Osteoblast (primary cell): ENCODE measurements around the gene RFC3. TPM values are rescaled to one million over a fixed set of nuclear protein-coding genes. Genes with fewer than 3 reads are reported as not detected.

Source experiments
- DNase-seq: peaks from one replicate; pipeline ENCODE4 v3.0.0; 2011; ENCODE audit warnings: low spot score, mixed read lengths; ENCODE audit not compliant: insufficient read length; ENCODE audit errors: missing footprints
- H2AFZ ChIP-seq: 2 replicates; pipeline ENCODE4 v1.6.0; 2011; ENCODE audit warnings: mild to moderate bottlenecking, low read length
- H3K27ac ChIP-seq: 2 replicates; pipeline ENCODE4 v1.5.1; 2011; ENCODE audit warnings: mild to moderate bottlenecking, low read depth, low read length, moderate library complexity
- H3K27me3 ChIP-seq: 2 replicates; pipeline ENCODE4 v1.6.0; 2012; ENCODE audit warnings: mild to moderate bottlenecking, control low read depth, inconsistent platforms, low read length, moderate library complexity; ENCODE audit not compliant: insufficient read depth
- H3K36me3 ChIP-seq: 2 replicates; pipeline ENCODE4 v1.5.1; 2011; ENCODE audit warnings: mild to moderate bottlenecking, low read length, control low read depth, moderate library complexity; ENCODE audit not compliant: insufficient read depth
- H3K4me1 ChIP-seq: 2 replicates; pipeline ENCODE4 v1.5.1; 2011; ENCODE audit warnings: mild to moderate bottlenecking, low read length, control low read depth, moderate library complexity; ENCODE audit not compliant: insufficient read depth
- H3K4me2 ChIP-seq: 2 replicates; pipeline ENCODE4 v1.6.0; 2011; ENCODE audit warnings: mild to moderate bottlenecking, low read length; ENCODE audit not compliant: insufficient read depth
- H3K4me3 ChIP-seq: fragments of 200-600 bp; sonication (generic); 3 replicates; pipeline ENCODE4 v1.5.1; 2012; ENCODE audit warnings: mild to moderate bottlenecking, low read length, inconsistent platforms; ENCODE audit not compliant: insufficient read depth
- H3K79me2 ChIP-seq: 2 replicates; pipeline ENCODE4 v1.6.0; 2012; ENCODE audit warnings: mild to moderate bottlenecking, low read length, control low read depth, inconsistent platforms; ENCODE audit not compliant: insufficient read depth
- H3K9me3 ChIP-seq: 2 replicates; pipeline ENCODE4 v1.5.1; 2011; ENCODE audit warnings: low read depth, low read length, control low read depth
- H4K20me1 ChIP-seq: 2 replicates; pipeline ENCODE4 v1.6.0; 2012; ENCODE audit warnings: mild to moderate bottlenecking, low read length, control low read depth; ENCODE audit not compliant: insufficient read depth
- CTCF ChIP-seq: IDR thresholded peaks from 2 replicates; pipeline ENCODE4 v1.5.1; 2011; ENCODE audit warnings: mild to moderate bottlenecking, low read depth, low read length, moderate library complexity; ENCODE audit errors: extremely low read depth
- total RNA-seq: library from RNA; depleted of rRNA; stranded (reverse); fragments of >200 nt; gene quantifications from 2 replicates; pipeline ENCODE4 v1.2.3, GENCODE V29; 2012

The RFC3 gene
- total RNA-seq, 1 donor = 5.4 TPM

- no peaks in the 10 kb centered on the region for H3K4me1 ChIP-seq
- no peak overlapping the region for H2AFZ ChIP-seq
- H3K4me3 ChIP-seq = no peak overlapping the region
- H3K4me2 ChIP-seq = no peak overlapping the region
- no peak for DNase-seq
- no peaks in the 10 kb centered on the region for H3K27me3 ChIP-seq
- no peak overlapping the region for H3K27ac ChIP-seq
- no peaks in the 10 kb centered on the region for H3K79me2 ChIP-seq
- H3K36me3 ChIP-seq = no peaks in the 10 kb centered on the region
- TF ChIP-seq CTCF = no peak
- no peaks in the 10 kb centered on the region for H4K20me1 ChIP-seq
- H3K9me3 ChIP-seq = no peaks in the 10 kb centered on the region
Observed at GRCh38 chr13:33855371-33855895, 37.5 kb downstream of the RFC3 start.

- DNase-seq = no peak
- H3K36me3 ChIP-seq = no peaks in the 10 kb centered on the region
Observed at GRCh38 chr13:33859691-33860303, 41.8 kb downstream of the RFC3 start.

GRCh38 chr13:33860526-33860925 lies 42.6 kb downstream of the RFC3 start:
- Histone ChIP-seq H3K79me2 (no peaks in the 10 kb centered on the region), H3K27me3 (no peaks in the 10 kb centered on the region), H3K27ac (no peak overlapping the region), H3K4me3 (no peak overlapping the region), H3K4me1 (no peaks in the 10 kb centered on the region), H3K9me3 (no peaks in the 10 kb centered on the region), H3K4me2 (no peak overlapping the region), H3K36me3 (no peaks in the 10 kb centered on the region), H4K20me1 (no peaks in the 10 kb centered on the region), H2AFZ (no peak overlapping the region)
- DNase-seq = no peak
- no peak for TF ChIP-seq CTCF

More at GRCh38 chr13:33859691-33860303, 41.8 kb downstream of the RFC3 start:
- Histone ChIP-seq H3K27me3 (no peaks in the 10 kb centered on the region), H2AFZ (no peak overlapping the region), H3K79me2 (no peaks in the 10 kb centered on the region), H4K20me1 (no peaks in the 10 kb centered on the region), H3K4me3 (no peak overlapping the region), H3K9me3 (no peaks in the 10 kb centered on the region), H3K4me2 (no peak overlapping the region), H3K4me1 (no peaks in the 10 kb centered on the region), H3K27ac (no peak overlapping the region)
- TF ChIP-seq CTCF = no peak

GRCh38 chr13:33862016-33862415 lies 44.1 kb downstream of the RFC3 start:
- Histone ChIP-seq H3K4me1 (no peaks in the 10 kb centered on the region), H3K9me3 (no peaks in the 10 kb centered on the region), H2AFZ (no peak overlapping the region), H3K36me3 (no peaks in the 10 kb centered on the region), H3K79me2 (no peaks in the 10 kb centered on the region), H3K27me3 (no peaks in the 10 kb centered on the region), H3K4me3 (no peak overlapping the region), H3K4me2 (no peak overlapping the region), H3K27ac (no peak overlapping the region), H4K20me1 (no peaks in the 10 kb centered on the region)
- DNase-seq = no peak
- TF ChIP-seq CTCF = no peak
